NCI-H2227 (cell line): ENCODE data around the gene TMEM50B.
"Not testable (repeated sequence)": the region's sequence is repeated elsewhere in the genome, so short reads cannot be mapped to it uniquely, and the experiment has no call there.

ENCODE experiments used
- DNase-seq: peaks from one replicate; lab custom pipeline; 2025; ENCODE audit not compliant: unreplicated experiment; lab: John Stamatoyannopoulos, UW

Gene TMEM50B

DNA sequence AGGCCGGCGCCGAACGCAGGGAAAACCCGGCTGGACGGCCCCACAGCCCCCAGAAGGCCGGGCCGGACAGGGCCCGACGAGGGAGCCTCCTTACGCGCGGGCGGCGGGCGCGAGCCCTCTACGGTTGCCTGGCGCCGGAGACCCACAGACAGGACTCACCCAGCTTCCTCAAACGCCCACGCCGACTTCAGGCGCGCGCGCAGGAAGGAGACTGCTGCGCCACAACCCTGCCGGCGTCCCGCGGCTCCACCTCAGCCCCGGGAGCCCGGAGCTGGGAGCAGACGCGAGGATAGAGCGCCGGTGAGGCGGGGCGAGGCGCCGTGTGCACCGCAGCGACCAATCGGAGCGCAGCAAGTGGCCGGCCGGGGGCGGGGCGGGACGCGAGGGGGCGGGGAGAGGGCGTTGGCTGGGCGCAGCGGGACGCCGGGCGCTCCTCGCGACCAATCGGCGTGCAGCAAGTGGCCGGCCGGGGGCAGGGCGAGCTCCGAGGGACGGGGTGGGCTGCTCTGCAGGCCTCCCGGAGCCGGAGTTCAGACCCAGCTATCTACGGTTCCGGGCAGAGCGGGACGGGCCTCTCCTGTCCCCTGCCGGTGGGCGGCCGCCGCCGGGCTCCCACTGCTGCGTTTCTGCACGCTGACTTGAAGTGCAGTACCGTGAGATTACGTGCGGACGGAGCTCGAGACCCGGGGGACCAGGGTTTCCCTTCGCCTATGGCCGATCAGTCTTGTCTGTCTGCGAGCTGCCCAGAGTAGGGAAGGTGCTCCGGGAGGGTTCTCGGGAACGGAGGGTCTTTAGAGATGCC, at the start of gene TMEM50B:
Gene TMEM50B (minus strand): TSS at position 296 of the 802 bp plus-strand sequence. CDS start 11,089 bp downstream, outside the sequence.
- peak; percentile 97 for DNase-seq

DNA sequence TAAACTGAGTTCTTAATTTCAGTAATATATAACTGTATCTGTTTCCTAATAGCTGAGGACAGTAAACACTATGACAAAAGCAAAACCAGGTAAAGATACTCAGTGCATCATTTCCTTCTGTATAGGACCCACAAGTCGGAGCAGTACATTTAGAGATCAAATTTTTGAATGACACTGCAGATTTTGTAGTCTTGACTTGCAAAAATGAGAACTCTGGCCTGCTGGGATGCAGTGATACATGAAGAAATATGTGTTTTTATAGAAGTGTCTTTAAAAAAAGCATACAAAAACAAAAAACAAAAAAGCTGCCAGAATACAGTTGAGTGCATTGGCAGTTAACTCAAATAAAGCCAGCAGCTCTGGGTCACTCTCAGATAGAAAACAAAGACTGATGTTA, 43.2 kb upstream of the TMEM50B start:
- no peak for DNase-seq

DNA sequence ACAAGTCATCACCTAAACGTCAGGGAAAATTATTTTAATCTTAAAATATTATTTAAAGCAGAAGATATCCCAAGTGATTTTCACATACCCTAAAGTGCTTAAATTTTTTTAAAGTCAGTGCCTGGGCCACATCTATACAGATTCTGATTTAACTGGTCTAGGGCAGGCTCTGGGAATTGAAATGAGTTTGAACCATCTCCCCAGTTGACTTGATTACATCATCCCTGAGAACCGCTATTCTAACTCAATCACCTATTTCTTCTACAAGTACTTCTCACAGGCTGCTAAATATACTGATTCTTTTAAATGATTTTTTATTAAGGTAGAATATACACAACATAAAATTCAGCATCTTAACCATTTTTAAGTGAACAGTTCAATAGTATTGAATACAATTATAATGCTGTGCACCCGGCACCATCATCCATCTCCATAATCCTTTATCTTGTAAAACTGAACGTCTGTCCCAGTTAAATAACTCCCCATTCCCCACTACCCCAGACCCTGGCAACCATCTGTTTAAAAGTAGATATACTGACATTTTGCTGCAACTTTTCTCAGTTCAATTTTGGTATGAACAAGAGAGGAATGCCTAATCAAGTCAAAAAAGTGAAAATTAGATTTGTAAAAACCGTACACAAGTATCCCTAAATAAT, 42.7 kb upstream of the TMEM50B start:
- no peak for DNase-seq

DNA sequence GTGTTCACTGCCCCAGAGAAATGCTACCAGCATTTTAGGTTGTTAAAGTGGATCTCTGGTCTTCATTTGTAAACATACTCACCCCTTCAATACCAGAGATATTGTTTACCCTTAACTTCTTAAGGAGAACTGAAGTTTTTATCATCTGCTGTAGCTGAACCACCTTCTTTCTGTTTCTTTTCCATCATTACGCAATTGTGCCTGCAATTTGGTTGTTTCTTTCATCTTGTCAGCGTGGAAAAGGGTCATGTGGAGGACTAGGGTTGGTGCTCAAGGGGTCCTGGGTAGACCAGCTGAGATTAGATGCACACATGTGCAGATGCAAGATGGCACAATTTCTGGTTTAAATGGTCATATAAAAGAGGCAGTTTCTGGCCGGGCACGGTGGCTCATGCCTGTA, 39.1 kb upstream of the TMEM50B start:
- DNase-seq = no peak

DNA sequence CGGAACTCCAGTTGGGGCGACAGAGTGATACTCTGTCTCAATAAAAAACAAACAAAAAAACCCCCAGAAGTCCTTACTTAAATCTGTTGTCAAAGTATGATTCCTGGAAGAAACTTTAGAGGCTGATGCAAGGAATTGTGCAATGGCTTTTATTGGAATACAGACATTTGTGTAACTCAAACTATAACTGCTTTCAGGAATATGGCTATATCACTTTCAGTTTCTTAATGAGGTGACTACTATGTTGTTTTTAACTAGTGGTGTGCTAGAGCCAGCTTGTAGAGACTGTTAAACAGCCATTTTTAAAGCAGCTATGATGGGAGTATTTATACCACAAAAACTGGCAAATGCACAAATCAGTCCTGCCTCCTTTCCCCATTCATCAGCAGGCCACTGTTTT, 34.5 kb upstream of the TMEM50B start:
- DNase-seq = no peak

DNA sequence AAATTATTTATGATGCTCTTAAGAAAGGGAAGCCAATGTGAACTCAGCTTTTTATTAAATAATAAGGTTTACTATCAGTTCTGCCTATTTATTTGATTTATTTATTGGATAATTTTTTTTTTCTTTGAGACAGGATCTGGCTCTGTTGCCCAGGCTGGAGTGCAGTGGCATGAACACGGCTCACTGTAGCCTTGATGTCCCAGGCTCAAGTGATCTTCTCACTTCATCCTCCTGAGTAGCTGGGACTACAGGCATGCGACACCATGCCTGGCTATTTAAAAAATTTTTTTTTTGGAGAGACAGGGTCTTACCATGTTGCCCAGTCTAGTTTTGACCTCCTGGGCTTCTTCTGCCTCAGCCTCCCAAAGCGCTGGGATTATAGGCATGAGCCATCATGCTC, 32.7 kb upstream of the TMEM50B start:
- no peak for DNase-seq

DNA sequence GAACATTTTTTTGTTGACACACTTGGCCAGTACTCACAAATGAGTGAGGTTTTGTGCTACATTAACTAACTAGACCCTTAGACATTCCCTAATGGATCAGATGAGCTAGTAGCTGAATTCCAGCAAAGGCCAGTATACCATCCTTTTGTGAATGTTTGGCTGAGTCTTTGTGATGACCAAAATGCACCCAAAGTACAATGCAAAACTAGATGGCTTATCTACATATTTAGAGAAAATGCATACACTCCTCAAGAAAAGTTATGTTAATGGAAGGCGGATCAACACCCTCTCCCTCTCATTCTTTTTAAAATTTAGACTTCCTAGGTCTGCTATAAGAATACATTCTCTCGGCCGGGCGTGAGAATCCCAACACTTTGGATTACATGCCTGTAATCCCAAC, 31.9 kb upstream of the TMEM50B start:
- DNase-seq = no peak

DNA sequence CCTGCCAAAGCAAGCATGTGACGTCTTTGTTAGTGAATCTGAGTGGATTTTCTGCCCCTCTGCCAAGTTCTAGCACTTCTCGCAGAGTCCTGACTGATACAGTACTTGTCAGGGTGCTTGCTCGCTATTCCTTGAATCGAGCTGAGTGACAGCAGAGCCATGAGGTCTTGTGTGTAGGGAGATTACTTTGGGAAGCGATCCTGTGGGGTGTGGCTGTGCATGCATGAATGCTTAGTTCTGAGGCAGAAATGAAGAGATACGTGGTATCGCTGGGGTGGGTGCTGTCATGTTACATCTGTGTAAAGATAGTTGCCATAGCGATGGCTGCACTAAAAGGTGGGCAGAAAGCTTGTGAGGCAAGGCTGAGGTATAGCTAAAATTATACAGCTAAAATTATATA, 31.1 kb upstream of the TMEM50B start:
- no peak for DNase-seq

DNA sequence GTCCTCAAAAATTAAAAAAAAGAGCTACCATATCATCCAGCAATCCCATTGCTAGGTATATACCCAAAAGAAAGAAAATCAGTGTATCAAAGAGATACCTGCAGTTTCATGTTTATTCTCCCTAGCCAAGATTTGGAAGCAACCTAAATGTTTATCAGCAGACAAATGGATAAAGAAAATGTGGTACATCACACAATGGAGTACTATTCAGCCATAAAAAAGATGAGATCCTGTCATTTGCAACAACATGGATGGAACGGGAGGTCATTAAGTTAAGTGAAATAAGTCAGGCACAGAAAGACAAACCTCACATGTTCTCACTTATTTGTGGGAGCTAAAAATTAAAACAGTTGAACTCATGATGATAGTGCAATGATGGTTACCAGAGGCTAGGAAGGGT, 27.2 kb upstream of the TMEM50B start:
- not testable (repeated sequence) for DNase-seq

DNA sequence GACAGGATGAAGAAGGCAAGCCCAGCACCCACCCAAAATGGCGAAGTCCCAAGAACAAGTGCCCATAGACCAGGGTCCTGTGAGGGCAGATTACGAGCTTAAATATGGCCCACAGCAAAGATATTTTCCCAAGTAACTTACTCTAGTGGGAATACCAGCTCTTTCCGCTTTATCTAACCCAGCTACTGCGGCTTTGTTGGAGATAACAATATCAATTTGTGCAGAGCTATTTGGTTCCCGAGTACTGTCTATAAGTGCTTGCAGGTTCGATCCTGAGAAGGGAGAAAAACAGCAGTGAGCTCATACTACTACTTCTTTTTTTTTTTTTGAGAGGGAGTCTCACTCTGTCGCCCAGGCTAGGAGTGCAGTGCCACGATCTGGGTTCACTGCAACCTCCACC, 26.1 kb upstream of the TMEM50B start:
- DNase-seq = no peak

DNA sequence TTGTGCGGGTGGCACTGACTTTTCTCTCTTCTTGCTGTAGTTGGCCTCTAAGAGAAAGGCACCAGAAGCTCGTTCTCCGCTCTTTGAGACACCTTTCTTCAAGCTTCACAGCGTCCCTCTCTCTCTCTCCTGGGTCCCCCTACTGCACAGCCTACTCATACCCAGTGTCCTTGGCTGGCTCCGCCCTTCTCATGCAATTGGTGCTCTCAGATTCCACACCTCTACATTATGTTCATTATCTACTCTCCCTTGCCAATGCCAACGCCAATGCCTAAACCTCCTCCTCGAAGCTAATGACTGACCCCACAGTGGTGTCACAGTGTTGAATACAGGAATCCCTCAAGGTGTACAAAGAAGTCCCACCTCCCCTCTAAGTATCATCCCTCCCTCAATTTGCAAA, 16.6 kb upstream of the TMEM50B start:
- no peak for DNase-seq

DNA sequence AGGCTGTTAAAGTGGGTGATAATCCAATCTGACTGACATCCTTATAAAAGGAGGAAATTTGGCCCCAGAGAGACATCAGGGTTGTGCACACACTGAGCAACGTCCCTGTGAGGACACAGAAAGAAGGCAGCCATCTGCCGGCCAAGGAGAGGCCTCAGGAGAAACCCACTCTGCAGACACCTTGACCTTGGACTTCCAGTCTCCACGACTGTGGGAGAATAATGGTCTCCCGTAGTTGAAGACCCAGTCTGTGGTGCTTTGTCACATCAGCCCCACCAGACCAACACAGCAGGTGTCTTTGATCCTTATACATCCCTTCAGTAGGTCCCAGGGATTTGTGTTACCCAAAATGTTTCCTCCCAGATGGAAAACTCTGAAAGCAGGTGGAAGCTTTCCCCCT, 16.0 kb upstream of the TMEM50B start:
- DNase-seq = no peak

DNA sequence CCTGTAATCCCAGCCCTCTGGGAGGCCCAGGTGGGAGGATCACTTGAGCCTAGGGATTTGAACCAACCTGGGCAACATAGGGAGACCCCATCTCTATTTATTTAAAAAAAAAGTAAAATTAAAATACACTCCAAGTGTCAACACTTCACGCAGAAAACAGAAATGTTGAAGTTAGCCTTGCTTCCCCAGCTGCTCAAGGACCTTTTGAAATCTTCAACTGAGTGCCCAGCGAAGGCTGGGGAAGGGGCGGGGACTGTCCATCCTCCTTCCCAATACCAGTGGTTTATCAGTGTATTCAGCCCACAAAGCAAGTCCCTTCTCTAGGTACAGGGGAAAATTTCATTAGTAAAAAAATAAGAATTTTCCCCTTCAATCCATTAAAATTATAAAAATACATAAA, 14.0 kb upstream of the TMEM50B start:
- no peak for DNase-seq

DNA sequence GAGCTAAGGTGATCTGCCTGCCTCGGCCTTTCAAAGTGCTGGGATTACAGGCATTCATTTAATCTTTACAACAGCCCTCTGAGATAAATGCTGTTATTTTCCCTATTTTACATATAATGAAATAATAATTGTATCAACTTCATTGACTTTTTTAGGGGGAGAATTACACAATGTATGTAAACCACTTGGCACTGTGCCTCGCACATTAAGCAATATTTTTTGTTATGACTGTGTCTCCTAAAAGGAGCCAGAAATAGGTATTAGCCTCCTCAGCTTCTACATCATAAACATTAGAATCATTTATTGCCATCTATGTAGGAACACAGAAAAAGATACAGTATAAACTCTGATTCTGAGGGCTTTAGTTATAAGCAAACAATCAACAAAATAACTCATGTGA, 12.8 kb upstream of the TMEM50B start:
- no peak for DNase-seq

DNA sequence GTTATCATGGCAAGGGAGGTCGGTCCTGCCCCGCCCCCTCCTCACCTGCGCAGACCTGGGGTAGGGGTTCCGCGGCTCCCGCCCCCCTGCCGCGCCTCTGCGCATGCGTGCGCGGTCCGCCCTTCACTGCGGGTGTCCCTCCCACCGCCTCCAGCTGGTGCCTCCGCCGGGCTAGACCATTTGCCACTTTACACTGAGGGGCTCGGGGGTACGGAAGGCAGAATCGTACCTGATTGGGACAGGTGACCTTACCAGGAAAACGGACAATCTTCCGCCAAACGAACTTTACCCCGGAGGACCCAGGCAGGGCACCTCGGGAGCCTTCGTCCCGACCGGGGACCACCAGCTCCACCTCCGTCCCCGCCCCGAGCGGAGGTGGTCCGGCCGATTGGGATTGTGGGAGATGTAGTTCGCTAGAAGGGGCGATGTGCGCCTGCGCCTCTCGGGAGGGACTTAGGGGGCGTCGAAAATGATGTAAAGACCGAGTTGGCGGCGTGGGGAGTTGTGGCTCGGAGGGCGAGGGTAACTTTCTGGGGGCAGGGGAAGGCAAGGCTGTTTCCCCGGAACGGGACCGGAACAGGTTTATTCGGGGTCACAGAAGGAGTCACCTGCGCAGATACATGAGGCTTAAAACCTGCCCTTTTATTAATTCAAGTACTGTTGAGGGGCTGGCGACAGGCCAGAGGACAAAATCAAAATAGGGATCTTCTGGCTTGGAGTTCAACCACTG, 11.8 kb upstream of the TMEM50B start, which contains the start of gene DNAJC28:
Gene DNAJC28 (minus strand): TSS at position 344 of the 730 bp plus-strand sequence. CDS start 2,323 bp downstream, outside the sequence.
- DNase-seq = peak; percentile 98

DNA sequence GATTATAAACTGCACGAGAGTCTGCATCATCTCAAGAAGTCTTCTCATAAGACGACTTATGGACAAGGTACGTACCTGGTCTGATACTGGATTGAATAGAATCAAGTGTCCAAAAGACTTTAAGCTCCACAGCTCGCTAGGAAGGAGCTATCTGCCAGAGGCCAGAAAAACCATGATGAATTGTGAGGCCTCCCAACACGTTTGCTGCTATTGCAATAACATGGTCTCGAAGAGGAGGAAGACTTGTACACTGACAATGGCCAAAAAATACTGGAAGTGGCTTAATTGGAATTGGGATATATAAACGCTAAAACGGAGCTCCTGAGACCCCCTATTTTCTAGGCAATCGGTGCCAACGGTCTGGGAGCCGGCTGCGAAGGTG, 11.2 kb upstream of the TMEM50B start:
- DNase-seq = peak; percentile 64

DNA sequence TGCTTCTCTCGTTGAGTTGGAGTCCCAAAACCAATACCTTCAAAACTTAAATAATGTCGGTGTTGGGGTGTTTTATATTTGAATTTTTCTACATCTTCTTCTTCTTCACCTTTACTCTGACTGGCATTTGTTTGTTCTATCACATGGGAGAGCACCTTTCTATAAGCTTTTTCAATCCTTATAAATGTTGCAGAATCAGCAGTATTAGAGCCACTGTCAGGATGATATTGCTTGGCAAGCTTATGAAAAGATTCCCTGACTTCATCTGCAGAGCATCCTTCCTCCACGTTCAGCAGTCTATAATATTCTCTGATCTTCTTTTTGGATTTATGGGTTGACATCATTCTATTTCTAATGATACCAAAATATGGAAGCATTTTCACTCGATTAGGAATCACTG, 9.2 kb upstream of the TMEM50B start:
- no peak for DNase-seq

DNA sequence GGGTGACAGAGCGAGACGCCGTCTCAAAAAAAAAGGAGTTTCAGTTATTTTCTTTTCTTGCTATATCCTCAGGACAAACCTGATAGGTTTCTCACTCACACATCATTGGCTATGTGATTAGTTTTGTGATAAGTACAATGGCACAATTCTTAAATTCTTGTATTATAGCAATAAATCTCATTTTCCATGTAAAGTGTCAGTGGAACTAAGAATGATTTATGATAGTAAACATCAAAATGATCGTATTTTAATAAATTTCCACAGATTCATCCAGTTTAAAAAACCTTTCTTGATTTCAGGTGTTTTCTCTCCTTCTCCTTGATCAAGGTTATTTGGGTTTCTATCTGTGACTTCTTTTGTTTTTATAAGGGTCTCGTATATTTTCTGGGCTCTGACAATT, 8.2 kb upstream of the TMEM50B start:
- DNase-seq = no peak

DNA sequence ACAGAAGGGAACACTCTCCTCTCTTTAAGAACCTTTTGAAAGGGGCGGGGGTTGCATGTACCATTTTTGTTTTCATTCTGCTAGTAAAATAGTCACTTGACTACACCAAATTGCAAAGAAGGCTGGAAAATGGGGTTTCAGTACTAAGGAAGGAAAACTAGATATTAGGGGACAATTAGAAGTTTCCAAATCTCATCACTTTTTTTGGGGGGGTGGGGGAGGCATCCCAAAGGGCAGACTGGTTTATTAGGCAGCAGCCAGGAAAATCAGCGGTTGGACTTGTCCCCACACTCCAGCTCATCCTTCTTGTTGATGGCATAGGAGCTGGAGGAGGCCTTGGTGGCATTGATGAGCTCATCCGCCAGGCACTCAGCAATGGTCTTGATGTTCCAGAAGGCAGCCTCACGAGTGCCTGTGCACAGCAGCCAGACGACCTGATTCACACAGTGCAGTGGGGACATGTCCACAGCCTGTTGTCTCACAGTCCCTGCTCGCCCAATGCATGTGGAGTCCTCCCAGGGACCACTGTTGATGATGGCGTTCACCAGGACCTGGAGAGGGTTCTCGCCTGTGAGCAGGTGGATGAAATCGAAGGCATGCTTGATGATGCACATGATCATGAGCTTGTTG, 1.7 kb upstream of the TMEM50B start:
- no peak for DNase-seq

DNA sequence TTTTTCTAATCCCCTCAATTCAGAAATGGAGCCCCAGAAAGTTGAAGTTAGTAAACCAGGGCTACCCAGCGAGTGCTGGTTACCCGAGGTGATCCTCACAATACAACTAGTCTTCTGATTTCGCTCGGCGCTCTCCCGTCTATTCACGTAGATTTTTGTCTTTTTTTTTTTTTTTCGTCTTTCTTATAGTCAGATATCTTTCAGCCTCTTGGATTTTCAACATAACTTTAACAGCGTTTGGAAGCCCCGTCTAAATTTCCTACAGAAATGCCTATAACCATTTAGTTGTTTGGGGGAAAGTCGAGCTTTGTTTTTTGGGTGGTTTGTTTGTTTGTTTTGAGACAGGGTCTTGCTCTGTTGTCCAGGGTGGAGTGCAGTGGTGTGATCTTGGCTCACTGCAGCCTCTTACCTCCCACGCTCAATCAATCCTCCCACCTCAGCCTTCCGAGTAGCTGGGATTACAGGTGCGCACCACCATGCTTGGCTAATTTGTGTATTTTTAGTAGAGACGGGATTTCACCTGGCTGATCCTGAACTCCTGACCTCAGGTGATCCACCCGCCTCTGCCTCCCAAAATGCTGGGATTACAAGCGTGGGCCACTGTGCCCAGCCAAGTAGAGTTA, 818 bp upstream of the TMEM50B start:
- DNase-seq = no peak
